Testis (tissue), 2 donors: Measurements from ENCODE around the gene CPNE4.

Experiments
- POLR2A ChIP-seq: fragments of 450-650 bp; IDR thresholded peaks from one replicate; pipeline ENCODE4 v1.6.1; 2017; ENCODE audit warnings: antibody characterized with exemption, mild to moderate bottlenecking, moderate library complexity
- TF ChIP-seq, protein P1 (sequence below), 3 experiments: fragments of 450-650 bp in 2 of 3; fragments of 200-600 bp in 1 of 3; sonication (generic) in 1 of 3; IDR thresholded peaks; one replicate each; pipeline ENCODE4 v1.5.1; 2016 to 2019; ENCODE audit warnings: antibody characterized with exemption in 3 of 3, mild to moderate bottlenecking in 2 of 3, moderate library complexity in 1 of 3

DNA sequence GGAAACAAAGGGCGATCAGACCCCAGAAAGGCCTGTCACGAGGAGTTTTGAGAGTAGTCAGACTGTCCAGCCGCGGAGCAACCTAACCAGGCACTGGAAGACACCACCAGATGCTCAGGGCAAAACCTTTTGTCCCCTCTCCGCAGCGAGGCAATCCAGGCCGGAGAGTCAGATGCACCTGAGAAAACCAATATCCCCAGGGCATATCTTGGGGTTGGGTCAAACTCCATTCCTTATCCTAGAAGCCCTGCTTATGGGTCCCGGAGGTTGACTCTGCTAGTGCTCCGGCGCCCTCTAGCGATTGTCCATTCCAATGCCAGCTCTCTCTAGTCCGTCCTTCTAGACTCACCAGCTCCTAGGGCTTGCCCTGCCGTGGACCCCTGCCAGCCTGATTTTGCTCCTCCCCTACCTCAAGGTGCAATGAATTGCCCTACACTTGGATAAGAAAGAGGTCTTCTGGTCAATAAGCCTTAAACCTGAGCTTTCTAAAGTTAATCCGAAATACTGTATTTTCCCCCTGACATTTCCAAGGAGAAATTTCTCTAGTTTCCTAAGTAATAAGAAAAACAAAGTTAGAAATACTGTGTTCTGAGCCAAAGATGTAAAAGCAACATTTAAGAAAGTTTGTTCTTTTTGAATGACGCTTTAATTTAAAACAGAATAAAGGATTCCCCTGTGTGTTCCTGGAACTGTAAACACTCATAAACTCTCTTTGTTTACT is 5.5 kb downstream of the CPNE4 start:
- no peak for TF ChIP-seq POLR2A
- TF ChIP-seq, protein P1, sequence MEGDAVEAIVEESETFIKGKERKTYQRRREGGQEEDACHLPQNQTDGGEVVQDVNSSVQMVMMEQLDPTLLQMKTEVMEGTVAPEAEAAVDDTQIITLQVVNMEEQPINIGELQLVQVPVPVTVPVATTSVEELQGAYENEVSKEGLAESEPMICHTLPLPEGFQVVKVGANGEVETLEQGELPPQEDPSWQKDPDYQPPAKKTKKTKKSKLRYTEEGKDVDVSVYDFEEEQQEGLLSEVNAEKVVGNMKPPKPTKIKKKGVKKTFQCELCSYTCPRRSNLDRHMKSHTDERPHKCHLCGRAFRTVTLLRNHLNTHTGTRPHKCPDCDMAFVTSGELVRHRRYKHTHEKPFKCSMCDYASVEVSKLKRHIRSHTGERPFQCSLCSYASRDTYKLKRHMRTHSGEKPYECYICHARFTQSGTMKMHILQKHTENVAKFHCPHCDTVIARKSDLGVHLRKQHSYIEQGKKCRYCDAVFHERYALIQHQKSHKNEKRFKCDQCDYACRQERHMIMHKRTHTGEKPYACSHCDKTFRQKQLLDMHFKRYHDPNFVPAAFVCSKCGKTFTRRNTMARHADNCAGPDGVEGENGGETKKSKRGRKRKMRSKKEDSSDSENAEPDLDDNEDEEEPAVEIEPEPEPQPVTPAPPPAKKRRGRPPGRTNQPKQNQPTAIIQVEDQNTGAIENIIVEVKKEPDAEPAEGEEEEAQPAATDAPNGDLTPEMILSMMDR (IDR thresholded peaks at IDR 0.05), result peak in 2 of 3 experiments; percentile 59 to 70
